ENCODE measurements around the gene TMC5. TPM values are rescaled to one million over a fixed set of nuclear protein-coding genes. Genes with fewer than 3 reads are reported as not detected.

TMC5 gene
- polyA plus RNA-seq, 4 donors: 0.26 to 0.92 (median 0.36) TPM

DNA sequence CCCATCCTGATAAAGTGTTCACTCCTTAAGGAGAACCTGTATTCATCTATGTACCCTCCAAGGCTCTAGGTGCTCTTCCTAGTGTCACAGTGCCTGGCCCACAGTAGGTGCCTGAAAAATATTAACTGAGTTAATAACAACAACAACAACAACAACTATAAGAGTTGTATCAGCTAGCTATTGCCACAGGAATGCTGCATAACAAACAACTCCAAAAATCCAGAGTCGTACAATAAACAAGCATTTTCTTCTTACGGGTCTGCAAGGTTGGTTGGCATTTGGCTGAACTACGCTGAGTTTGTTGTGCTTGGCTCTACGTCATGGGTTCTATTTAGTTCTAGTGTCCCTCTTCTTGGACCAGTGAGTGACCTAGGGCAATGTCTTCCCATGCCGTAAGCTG, 29.2 kb downstream of the TMC5 start:
- DNase-seq (ENCODE audit: low read depth in 4 of 4, low spot score in 3 of 4): no peak

DNA sequence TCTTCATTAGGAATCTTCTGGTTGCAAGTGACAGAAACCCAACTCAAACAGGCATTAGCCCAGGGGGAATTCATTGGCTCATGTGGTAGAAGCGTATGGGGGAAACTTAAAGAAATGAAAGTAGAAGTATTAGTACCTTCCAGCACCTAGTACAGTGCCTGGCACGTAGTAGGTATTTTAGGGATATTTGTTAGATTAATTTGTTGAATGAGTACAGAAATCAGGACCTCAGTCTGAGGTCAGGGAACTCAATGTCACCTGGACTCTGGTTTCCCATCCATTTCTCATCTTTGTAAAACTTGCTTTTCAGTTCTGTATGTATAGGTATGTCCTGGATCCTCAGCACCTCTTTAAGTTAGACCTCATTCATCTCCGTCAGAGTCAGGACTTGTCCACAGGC, 32.5 kb downstream of the TMC5 start:
- DNase-seq (ENCODE audit: low read depth in 4 of 4, low spot score in 3 of 4): no peak

- DNase-seq (ENCODE audit: low read depth in 4 of 4, low spot score in 3 of 4): no peak
These were observed 41.2 kb downstream of the TMC5 start for GRCh38 chr16:19458722-19459379.

DNA sequence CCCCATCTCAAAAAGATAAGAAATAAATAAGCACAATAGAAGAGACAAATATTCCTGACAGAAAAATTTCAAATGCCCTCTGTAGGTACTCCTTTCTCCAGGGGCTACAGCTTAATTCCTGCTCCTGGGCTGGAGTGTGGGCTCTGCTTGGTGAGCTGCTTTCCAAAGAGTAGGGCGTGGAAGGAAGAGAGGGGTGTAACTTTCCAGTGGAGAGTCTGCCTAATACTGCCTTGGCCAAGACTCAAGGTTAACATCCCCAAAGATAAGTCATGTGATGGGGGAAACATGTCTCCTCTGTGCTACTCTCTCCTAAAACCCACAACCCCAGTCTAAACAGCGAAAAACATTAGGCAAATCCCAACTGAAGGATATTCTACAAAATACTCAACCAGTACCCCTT, 42.7 kb downstream of the TMC5 start:
- no peak for DNase-seq (ENCODE audit: low read depth in 4 of 4, low spot score in 3 of 4)

DNA sequence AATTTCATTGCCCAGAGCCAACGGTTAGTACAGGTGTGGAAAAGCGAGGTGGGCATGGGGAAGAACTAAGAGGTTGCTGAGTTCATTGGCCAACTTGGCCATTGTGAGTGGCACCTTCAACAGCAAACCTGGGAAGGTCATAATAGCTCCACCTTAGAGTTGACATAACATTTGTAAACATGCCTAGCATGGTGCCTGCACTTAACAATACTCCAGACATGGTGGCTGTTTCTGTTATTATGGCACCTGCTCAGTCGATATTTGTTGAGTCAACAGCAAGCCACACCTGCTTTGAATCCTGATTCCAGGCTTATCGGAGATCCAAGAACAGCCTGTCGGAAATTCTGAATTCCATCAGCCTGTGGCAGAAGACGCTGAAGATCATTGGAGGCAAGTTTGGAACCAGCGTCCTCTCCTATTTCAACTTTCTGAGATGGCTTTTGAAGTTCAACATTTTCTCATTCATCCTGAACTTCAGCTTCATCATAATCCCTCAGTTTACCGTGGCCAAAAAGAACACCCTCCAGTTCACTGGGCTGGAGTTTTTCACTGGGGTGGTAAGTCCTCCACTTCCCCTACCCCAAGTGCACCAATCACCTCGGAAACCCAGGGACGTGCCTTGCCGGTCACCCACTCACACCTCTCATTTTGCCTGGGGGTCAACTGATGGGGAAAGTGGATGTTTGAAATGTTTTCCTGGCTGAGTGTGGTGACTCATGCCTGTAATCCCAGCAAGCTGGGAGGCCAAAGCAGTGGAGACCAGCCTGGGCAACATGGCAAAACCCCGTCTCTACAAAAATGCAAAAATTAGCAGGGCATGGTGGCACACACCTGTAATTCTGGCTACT, 46.0 kb downstream of the TMC5 start:
- no peak for DNase-seq (ENCODE audit: low read depth in 4 of 4, low spot score in 3 of 4)

DNA sequence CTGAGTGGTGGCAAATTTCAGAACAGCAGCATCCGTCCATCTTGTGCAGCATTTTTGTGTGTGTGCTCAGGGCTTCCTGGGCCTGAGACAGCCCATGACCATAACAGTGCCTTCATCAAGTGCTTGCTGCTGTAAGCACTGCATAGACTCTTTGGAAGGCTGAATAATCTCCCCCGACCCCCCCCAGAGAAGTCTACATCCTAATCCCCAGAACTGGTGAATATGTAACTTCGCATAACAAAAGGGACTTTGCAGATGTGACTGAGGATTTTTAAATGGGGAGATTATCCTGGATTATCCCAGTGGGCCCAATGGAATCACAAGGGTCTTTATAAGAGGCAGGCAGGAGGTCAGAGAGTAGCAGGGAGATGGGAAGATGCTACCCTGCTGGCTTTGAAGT, 50.6 kb downstream of the TMC5 start:
- DNase-seq (ENCODE audit: low read depth in 4 of 4, low spot score in 3 of 4): no peak

- DNase-seq (ENCODE audit: low read depth in 4 of 4, low spot score in 3 of 4): no peak
These were observed 54.8 kb downstream of the TMC5 start for GRCh38 chr16:19472482-19472881.

- DNase-seq (ENCODE audit: low read depth in 4 of 4, low spot score in 3 of 4): no peak
These were observed 56.9 kb downstream of the TMC5 start for GRCh38 chr16:19474617-19475016.

DNA sequence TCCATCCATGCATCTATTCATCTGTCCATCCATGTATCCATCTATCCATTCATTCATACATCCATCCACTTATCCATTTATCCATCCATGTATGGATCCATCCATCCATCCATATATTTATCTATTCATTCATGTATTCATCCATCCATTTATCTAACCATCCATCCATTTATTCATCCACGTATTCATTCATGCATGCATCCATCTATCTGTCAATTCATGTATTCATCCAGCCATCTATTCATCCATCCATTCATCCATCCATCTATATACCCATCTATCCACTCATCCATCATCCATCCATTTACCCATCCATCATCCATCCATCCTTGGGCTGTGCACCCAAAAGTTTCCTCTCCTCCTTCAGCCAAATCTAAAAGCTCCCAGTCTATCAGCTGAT, 60.8 kb downstream of the TMC5 start:
- no peak for DNase-seq (ENCODE audit: low read depth in 4 of 4, low spot score in 3 of 4)

- DNase-seq (ENCODE audit: low read depth in 4 of 4, low spot score in 3 of 4): no peak
These were observed 61.6 kb downstream of the TMC5 start for GRCh38 chr16:19479302-19479721.

DNA sequence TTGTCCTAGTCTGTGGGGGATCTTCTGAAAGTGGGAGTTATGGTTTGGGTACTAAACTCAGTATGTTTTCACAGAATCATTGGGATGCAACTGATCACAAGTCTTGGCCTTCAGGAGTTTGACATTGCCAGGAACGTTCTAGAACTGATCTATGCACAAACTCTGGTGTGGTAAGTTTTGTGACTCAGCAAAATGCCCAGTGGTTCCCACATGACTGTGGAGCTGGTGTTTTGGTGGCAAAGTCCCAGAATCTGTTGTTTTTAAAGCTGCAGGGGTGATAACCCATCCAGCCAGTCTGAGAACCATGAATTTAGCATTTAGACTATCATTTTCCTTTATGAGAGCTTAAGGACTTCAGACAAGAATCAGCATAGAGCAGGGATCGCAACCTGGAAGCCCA, 63.6 kb downstream of the TMC5 start:
- no peak for DNase-seq (ENCODE audit: low read depth in 4 of 4, low spot score in 3 of 4)

DNA sequence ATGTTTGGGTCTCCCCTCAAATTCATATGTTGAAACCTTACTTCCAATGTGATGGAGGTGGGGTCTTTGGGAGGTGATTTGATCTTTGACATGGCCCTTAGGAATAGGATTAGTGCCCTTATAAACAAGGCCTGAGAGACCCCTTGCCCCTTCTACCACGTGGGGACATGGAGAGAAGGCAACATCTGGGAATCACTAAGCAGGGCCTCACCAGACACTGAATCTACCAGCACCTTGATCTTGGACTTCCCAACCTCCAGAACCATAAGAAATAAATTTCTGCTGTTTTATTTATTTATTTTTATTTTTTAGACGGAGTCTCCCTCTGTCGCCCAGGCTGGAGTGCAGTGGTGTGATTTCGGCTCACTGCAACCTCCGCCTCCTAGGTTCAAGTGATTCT, 64.1 kb downstream of the TMC5 start:
- DNase-seq (ENCODE audit: low read depth in 4 of 4, low spot score in 3 of 4): no peak

DNA sequence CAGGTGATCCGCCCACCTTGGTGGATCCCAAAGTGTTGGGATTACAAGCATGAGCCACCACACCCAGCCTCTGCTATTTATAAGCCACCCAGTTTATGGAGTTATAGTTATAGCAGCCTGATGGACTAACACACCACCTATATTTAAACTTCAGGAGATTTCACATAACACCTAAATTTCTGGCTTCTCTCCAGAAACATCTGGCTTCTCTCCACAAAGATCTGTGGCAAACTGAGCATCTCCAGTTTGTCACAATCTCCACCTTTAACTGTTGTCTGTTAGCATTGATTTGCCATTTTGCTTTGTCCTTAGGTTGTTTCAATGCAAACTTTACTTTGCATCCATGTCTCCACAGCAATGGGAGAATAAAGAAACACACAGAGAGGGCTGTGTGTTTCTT, 64.6 kb downstream of the TMC5 start:
- DNase-seq (ENCODE audit: low read depth in 4 of 4, low spot score in 3 of 4): no peak

- no peak for DNase-seq (ENCODE audit: low read depth in 4 of 4, low spot score in 3 of 4)
These were observed 66.4 kb downstream of the TMC5 start for GRCh38 chr16:19484096-19484495.

DNA sequence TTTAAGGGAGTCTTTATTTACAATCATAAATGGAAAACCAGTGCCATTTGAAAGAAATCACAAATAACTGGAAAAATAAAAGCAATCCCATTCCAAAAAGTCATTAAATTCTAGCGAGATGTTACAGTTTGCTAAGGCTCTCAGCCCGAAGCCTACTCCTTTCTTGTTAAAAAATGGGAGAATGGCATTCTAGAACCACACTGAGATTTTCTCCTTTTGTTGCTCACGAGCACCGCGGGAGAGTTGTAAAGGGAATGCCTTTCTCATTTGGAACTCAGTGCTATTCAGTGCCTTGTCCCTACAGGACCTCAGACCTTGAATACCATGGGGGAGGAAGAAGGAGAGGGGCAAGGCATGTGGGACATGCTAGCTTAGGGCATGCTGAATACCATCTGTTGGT, 67.9 kb downstream of the TMC5 start:
- DNase-seq (ENCODE audit: low read depth in 4 of 4, low spot score in 3 of 4): no peak

DNA sequence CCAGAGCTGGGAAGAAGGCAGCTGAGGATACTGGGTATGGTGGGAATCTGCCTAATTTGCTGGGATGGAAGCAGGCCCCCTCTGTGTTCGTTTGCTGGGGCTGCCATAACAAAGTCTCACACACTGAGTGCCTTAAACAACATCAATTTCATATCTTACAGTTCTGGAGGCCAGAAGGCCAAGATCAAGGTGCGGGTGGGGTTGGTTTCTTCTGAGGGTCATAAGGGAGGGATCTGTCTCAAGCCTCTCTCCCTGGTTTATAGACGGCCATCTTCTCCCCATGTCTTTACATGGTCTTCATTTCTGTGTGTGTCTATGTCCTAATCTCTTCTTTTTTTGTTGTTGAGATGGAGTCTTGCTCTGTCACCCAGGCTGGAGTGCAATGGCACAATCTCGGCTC, 68.4 kb downstream of the TMC5 start:
- DNase-seq (ENCODE audit: low read depth in 4 of 4, low spot score in 3 of 4): no peak

- no peak for DNase-seq (ENCODE audit: low read depth in 4 of 4, low spot score in 3 of 4)
These were observed 69.2 kb downstream of the TMC5 start for GRCh38 chr16:19486750-19487325.

DNA sequence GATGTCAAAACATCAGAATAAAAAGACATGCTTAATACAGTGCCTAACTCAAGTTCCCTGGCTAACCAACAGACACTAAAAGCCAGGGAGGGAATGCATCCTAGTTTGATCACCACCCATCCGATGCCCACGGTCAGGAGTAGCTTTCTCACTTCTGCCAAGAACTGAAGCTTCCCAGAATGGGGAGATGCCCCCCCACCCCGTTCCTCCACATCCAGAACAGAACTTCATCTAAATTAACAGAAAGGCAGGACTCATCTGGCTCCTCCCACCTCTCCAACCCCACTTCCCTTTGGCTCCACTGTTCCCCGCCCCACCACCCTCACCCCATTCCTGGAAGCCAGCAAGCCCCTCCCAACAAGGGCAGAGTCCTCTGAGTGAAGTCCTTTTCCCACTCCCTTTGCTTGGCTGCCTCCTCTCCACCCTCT, 70.5 kb downstream of the TMC5 start:
- no peak for DNase-seq (ENCODE audit: low read depth in 4 of 4, low spot score in 3 of 4)

DNA sequence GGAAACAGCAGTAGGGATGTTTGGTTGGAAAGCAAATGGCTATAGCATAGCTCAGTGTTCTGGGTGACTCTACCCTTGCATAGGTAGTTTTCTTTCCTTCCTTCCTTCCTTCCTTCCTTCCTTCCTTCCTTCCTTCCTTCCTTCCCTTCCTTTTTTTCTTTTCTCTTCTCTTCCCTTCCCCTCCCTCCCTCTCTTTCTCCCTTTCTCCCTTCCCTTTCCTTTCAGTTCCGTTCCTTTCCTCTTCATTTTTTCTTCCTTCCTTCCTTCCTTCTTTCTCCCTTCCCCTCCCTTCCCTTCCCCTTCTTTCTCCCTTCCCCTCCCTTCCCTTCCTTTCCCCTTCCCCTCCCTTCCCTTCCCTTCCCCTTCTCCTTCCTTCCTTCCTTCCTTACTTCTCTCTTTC, 72.9 kb downstream of the TMC5 start:
- DNase-seq (ENCODE audit: low read depth in 4 of 4, low spot score in 3 of 4): no peak

- no peak for DNase-seq (ENCODE audit: low read depth in 4 of 4, low spot score in 3 of 4)
These were observed 79.5 kb downstream of the TMC5 start for GRCh38 chr16:19497176-19497575.

DNA sequence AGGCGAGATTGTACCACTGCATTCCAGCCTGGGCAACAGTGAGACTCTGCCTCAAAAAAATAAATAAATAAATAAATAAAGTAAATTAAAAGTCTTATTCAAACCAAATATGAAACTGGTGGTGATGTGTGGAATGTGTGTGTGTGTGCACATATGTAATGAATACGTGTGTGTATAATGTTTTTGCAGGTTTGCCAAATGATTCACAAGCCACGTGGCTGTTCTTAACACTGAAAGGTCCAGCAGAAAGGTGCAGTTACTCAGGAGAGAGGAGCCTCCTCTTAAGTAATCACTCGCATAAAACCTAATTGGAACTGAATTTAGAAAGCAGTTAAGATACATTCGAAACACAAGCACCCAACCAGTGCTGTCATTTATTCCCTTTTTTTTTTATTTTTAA, 81.3 kb downstream of the TMC5 start:
- DNase-seq (ENCODE audit: low read depth in 4 of 4, low spot score in 3 of 4): no peak

DNA sequence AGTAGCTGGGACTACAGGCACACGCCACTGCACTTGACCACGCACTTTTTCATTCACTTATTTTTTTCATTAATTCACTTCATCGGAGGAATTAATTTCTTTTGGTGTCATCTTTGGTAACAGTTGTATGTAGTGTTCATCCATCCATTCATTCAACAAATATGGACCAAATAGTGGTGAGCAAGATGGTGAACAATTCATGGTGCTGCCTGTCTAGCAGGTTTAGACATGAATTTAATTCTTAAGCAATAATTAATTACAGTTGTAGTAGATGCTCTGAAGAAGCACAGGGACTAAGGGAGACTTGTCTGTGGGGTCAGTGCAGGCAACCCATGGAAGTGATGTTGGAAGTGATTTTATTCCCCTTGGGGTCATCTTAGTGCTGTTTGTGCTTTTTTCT, 81.8 kb downstream of the TMC5 start:
- DNase-seq (ENCODE audit: low read depth in 4 of 4, low spot score in 3 of 4): no peak

Data from left renal pelvis (tissue), 4 donors.